ENCODE results near the gene POLDIP2. TPM values are rescaled to one million over a fixed set of nuclear protein-coding genes. Genes with fewer than 3 reads are reported as not detected.
"Not testable (repeated sequence)": the region's sequence is repeated elsewhere in the genome, so short reads cannot be mapped to it uniquely, and the experiment has no call there.

POLDIP2 gene
- total RNA-seq, 2 donors from 2014 or later: 54.9 to 68.2 TPM

GRCh38 chr17:28341516-28341915, 15.8 kb downstream of the POLDIP2 start:
- ATAC-seq (ENCODE audit: insufficient number of reproducible peaks, low FRiP score, low read depth) (no peak), DNase-seq (ENCODE audit: low spot score) (no peak)
- H3K36me3 ChIP-seq: peaks cover 33% of the 10 kb centered on the region

GRCh38 chr17:28340374-28340773, 17.0 kb downstream of the POLDIP2 start:
- DNase-seq (ENCODE audit: low spot score) (no peak), ATAC-seq (ENCODE audit: insufficient number of reproducible peaks, low FRiP score, low read depth) (no peak)
- no peak overlapping the region for H3K4me3 ChIP-seq
- H3K9me3 ChIP-seq: no peaks in the 10 kb centered on the region
- H3K27me3 ChIP-seq (replicated peaks; ENCODE audit: insufficient read depth): no peaks in the 10 kb centered on the region
- H3K27ac ChIP-seq: no peak overlapping the region
- H3K36me3 ChIP-seq: peaks cover 33% of the 10 kb centered on the region
- TF ChIP-seq CTCF (IDR thresholded peaks at IDR 0.05): no peak
- peaks cover 26 to 39% of the 10 kb centered on the region in 2 donors for H3K4me1 ChIP-seq (ENCODE audit: control insufficient read depth in 1 of 2, low read depth in 2 of 2)

More at GRCh38 chr17:28341516-28341915, 15.8 kb downstream of the POLDIP2 start:
- Histone ChIP-seq H3K27me3 (replicated peaks; ENCODE audit: insufficient read depth) (no peaks in the 10 kb centered on the region), H3K27ac (no peak overlapping the region), H3K9me3 (no peaks in the 10 kb centered on the region), H3K4me3 (no peak overlapping the region), H3K4me1 (ENCODE audit: control insufficient read depth in 1 of 2, low read depth in 2 of 2) (peaks cover 33 to 46% of the 10 kb centered on the region in 2 donors)
- no peak for TF ChIP-seq CTCF (IDR thresholded peaks at IDR 0.05)

- TF ChIP-seq CTCF (IDR thresholded peaks at IDR 0.05): no peak
- Histone ChIP-seq H3K36me3 (peaks cover 28% of the 10 kb centered on the region), H3K4me3 (no peak overlapping the region), H3K27me3 (replicated peaks; ENCODE audit: insufficient read depth) (no peaks in the 10 kb centered on the region), H3K27ac (no peak overlapping the region), H3K9me3 (no peaks in the 10 kb centered on the region), H3K4me1 (ENCODE audit: control insufficient read depth in 1 of 2, low read depth in 2 of 2) (peaks cover 20 to 32% of the 10 kb centered on the region in 2 donors)
- no peak for ATAC-seq (ENCODE audit: insufficient number of reproducible peaks, low FRiP score, low read depth)
- DNase-seq (ENCODE audit: low spot score): no peak
Observed at GRCh38 chr17:28339431-28339830, 17.9 kb downstream of the POLDIP2 start.

GRCh38 chr17:28338769-28339212, 18.5 kb downstream of the POLDIP2 start:
- peaks cover 28% of the 10 kb centered on the region for H3K36me3 ChIP-seq

GRCh38 chr17:28338056-28338768, 19.1 kb downstream of the POLDIP2 start:
- Histone ChIP-seq H3K36me3 (peaks cover 28% of the 10 kb centered on the region), H3K9me3 (no peaks in the 10 kb centered on the region), H3K27ac (peak overlapping the region; percentile 56 to 94), H3K4me3 (no peak overlapping the region), H3K27me3 (replicated peaks; ENCODE audit: insufficient read depth) (no peaks in the 10 kb centered on the region), H3K4me1 (ENCODE audit: control insufficient read depth in 1 of 2, low read depth in 2 of 2) (peaks cover 26 to 43% of the 10 kb centered on the region in 2 donors)
- ATAC-seq (ENCODE audit: insufficient number of reproducible peaks, low FRiP score, low read depth) (no peak), DNase-seq (ENCODE audit: low spot score) (no peak)
- TF ChIP-seq CTCF (IDR thresholded peaks at IDR 0.05): no peak

More at GRCh38 chr17:28338769-28339212, 18.5 kb downstream of the POLDIP2 start:
- H3K27me3 ChIP-seq (replicated peaks; ENCODE audit: insufficient read depth); ATAC-seq (ENCODE audit: insufficient number of reproducible peaks, low FRiP score, low read depth); DNase-seq (ENCODE audit: low spot score); H3K4me3 ChIP-seq; H3K9me3 ChIP-seq: not testable (repeated sequence)
- Histone ChIP-seq H3K27ac (peak overlapping the region; percentile 56 to 94), H3K4me1 (ENCODE audit: control insufficient read depth in 1 of 2, low read depth in 2 of 2) (peaks cover 26 to 37% of the 10 kb centered on the region in 2 donors)
